ENCODE measurements around the gene APOBEC3B.
"Not testable (repeated sequence)": the region's sequence is repeated elsewhere in the genome, so short reads cannot be mapped to it uniquely, and the experiment has no call there.

Gene APOBEC3B

DNA sequence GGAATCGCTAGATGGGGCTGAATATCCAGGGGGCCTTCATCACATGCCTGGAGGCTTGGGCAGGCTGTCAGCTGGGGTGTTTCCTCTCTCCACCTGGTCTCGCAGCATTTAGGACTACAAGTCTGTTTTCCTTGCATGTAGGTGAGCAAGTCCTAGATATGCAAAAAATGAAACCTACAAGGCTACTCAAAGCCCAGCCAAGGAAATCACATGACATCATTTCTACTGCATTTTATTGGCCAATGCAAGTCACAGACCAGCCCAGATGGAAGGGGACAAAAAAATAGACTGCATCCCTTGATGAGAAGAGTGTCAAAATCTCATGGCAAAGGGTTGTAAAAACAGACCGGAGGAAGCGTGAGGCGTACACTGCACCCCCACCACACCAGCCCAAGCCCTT lies 9.6 kb upstream of the APOBEC3B start:
- Histone ChIP-seq H3K4me3 (replicated peaks; ENCODE audit: low read depth, low read length) (no peak overlapping the region), H3K27me3 (replicated peaks; ENCODE audit: control insufficient read depth, insufficient read depth, low read length) (no peaks in the 10 kb centered on the region), H3K36me3 (ENCODE audit: control insufficient read depth, insufficient read depth, low read length) (no peaks in the 10 kb centered on the region)
- TF ChIP-seq, protein P1, sequence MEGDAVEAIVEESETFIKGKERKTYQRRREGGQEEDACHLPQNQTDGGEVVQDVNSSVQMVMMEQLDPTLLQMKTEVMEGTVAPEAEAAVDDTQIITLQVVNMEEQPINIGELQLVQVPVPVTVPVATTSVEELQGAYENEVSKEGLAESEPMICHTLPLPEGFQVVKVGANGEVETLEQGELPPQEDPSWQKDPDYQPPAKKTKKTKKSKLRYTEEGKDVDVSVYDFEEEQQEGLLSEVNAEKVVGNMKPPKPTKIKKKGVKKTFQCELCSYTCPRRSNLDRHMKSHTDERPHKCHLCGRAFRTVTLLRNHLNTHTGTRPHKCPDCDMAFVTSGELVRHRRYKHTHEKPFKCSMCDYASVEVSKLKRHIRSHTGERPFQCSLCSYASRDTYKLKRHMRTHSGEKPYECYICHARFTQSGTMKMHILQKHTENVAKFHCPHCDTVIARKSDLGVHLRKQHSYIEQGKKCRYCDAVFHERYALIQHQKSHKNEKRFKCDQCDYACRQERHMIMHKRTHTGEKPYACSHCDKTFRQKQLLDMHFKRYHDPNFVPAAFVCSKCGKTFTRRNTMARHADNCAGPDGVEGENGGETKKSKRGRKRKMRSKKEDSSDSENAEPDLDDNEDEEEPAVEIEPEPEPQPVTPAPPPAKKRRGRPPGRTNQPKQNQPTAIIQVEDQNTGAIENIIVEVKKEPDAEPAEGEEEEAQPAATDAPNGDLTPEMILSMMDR (IDR thresholded peaks at IDR 0.05; ENCODE audit: insufficient read depth, low read length, poor library complexity, severe bottlenecking), result no peak
- DNase-seq (ENCODE audit: extremely low read depth, insufficient read length), result no peak

DNA sequence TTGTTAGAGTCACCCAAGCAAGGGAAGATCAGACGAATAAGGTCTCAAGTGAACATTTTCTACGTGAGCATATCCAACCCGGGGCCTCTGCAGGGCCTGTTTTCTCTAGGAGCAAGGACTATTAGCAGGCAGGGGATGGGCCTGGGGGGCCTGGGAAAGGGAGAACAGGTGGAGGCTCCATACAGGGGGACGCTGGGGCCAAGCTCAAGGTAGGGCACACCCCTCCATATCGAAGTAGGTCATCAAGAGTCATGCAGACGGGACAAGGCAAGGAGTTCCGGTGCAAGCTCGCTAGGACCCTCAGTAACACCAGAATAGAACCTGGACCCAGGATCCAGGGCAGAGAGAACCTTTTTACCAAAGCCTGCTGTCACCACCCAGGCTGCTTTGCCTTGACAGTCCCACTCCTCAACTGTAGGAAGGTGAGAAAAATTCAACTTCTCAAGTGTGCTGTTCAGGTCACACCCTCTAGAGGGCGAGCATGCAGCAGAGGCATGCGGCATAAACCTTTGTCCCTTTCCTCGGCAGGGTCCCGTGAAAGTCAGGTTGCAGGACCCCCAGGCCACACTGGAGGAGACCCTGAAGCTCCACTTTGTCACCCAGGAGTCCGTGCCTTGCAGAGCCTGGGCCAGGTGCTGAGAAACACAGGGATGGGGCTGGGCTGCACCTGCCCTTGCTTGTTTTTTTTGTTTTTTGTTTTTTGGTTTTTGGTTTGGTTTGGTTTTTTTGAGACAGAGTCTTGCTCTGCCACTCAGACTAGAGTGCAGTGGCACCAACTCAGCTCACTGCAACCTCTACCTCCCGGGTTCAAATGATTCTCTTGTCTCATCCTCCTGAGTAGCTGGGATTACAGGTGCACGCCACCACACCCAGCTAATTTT lies 8.6 kb upstream of the APOBEC3B start:
- Histone ChIP-seq H3K36me3 (ENCODE audit: control insufficient read depth, insufficient read depth, low read length) (no peaks in the 10 kb centered on the region), H3K27me3 (replicated peaks; ENCODE audit: control insufficient read depth, insufficient read depth, low read length) (no peaks in the 10 kb centered on the region), H3K4me3 (replicated peaks; ENCODE audit: low read depth, low read length) (no peak overlapping the region)
- TF ChIP-seq, protein P1 (IDR thresholded peaks at IDR 0.05; ENCODE audit: insufficient read depth, low read length, poor library complexity, severe bottlenecking), result peak; percentile 96
- no peak for DNase-seq (ENCODE audit: extremely low read depth, insufficient read length)

DNA sequence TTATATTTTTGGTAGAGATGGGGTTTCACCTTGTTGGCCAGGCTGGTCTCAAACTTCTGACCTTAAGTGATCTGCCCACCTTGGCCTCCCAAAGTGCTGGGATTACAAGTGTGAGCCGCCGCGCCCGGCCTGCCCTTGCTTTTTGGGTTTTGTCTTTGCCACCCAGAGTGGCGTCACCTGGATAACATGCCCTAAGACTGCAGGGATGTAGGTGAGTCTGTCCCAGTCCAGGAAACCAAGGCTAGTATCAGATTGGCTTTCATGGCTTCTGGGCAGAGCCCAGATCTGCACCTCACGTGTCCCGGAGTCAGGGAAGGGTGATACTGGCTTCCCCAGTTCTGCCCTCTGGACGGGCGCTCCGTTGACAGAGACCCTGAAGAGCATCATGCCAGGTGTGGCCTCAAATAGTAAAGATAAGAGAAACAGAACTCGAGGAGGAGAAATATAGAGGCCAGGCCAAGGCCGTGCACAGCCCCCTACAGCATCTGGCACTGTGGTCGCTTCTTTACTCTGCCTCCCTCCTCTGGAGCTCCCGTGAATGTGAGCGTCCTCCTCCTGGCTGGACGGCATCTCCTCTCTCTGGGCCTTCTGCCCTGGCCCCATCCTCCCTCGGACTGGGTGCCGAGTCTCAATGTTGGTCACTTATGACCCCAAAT lies 7.8 kb upstream of the APOBEC3B start:
- Histone ChIP-seq H3K27me3 (replicated peaks; ENCODE audit: control insufficient read depth, insufficient read depth, low read length) (no peaks in the 10 kb centered on the region), H3K4me3 (replicated peaks; ENCODE audit: low read depth, low read length) (no peak overlapping the region), H3K36me3 (ENCODE audit: control insufficient read depth, insufficient read depth, low read length) (no peaks in the 10 kb centered on the region)
- DNase-seq (ENCODE audit: extremely low read depth, insufficient read length), result no peak
- TF ChIP-seq, protein P1 (IDR thresholded peaks at IDR 0.05; ENCODE audit: insufficient read depth, low read length, poor library complexity, severe bottlenecking), result no peak

DNA sequence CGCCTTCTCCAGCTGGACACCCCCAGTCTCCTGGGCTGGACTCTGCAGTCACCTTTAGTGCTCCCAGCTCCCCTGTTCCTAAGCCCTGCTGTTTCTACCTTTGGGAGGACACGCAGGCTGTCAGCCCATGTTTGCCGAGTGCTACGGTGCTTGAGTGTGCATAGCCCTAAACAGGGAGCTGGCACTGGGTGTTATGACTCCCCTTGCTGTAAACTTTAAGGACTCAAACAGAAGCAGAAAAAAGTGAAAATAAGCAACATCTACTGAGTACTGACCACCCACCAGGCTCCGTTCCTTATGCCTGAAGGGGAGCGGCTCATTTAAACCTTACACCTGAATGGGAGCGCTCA lies 7.3 kb upstream of the APOBEC3B start:
- H3K36me3 ChIP-seq (ENCODE audit: control insufficient read depth, insufficient read depth, low read length), result no peaks in the 10 kb centered on the region
- DNase-seq (ENCODE audit: extremely low read depth, insufficient read length), result no peak
- H3K27me3 ChIP-seq (replicated peaks; ENCODE audit: control insufficient read depth, insufficient read depth, low read length), result no peaks in the 10 kb centered on the region
- no peak overlapping the region for H3K4me3 ChIP-seq (replicated peaks; ENCODE audit: low read depth, low read length)
- TF ChIP-seq, protein P1 (IDR thresholded peaks at IDR 0.05; ENCODE audit: insufficient read depth, low read length, poor library complexity, severe bottlenecking), result no peak

DNA sequence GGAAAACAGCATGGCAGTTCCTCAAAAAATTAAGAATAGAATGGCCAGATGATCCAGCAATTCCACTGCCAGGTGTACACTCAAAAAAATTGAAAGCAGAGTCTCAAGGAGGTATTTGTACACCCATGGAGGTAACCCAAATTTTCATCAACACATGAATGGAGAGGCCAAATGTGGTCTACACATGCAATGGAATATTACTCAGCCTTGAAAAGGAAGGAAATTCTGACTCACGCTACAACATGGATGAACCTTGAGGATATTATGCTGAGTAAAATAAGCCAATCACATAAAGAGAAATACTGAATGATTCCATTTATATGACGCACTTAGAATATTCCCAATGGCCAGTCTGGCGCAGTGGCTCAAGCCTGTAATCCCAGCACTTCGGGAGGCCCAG lies 4.9 kb upstream of the APOBEC3B start:
- H3K4me3 ChIP-seq (replicated peaks; ENCODE audit: low read depth, low read length); DNase-seq (ENCODE audit: extremely low read depth, insufficient read length); H3K27me3 ChIP-seq (replicated peaks; ENCODE audit: control insufficient read depth, insufficient read depth, low read length): not testable (repeated sequence)

DNA sequence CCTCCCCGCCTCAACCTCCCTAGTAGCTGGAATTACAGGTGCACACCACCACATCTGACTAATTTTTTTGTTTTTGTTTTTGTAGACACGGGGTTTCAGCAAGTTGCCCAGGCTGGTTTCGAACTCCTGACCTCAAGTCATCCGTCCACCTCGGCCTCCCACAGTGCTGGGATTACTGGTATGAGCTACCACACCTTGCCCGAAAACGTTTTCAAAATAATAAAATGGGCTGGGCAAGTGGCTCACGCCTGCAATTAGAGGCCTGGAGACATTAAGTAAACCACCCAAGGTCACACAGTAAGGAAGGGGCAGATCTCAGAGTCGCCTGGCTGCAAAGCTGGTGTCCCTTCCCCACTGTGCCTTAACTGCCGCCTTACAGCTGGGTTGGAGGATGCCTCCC lies 1.6 kb upstream of the APOBEC3B start:
- DNase-seq (ENCODE audit: extremely low read depth, insufficient read length); H3K4me3 ChIP-seq (replicated peaks; ENCODE audit: low read depth, low read length); H3K36me3 ChIP-seq (ENCODE audit: control insufficient read depth, insufficient read depth, low read length); H3K27me3 ChIP-seq (replicated peaks; ENCODE audit: control insufficient read depth, insufficient read depth, low read length): not testable (repeated sequence)

More for the DNA sequence above, 4.9 kb upstream of the APOBEC3B start:
- H3K36me3 ChIP-seq (ENCODE audit: control insufficient read depth, insufficient read depth, low read length), result not testable (repeated sequence)

Data from GM06990 (cell line).